Measurements from ENCODE around the gene ATP1A4.

The ATP1A4 gene

GRCh38 chr1:160205242-160206035 lies 54.0 kb downstream of the ATP1A4 start, which contains the start of gene PEA15:
TSS of gene PEA15 (plus strand) at chr1:160205384. CDS start at chr1:160211545, 6,161 bp downstream.
- no peak for TF ChIP-seq CTCF (IDR thresholded peaks at IDR 0.05)

- no peak for TF ChIP-seq CTCF (IDR thresholded peaks at IDR 0.05)
Measured at GRCh38 chr1:160206036-160206389, 54.6 kb downstream of the ATP1A4 start.

GRCh38 chr1:160206421-160207117 lies 55.2 kb downstream of the ATP1A4 start:
- TF ChIP-seq CTCF (IDR thresholded peaks at IDR 0.05) = no peak

GRCh38 chr1:160207118-160207650 lies 55.8 kb downstream of the ATP1A4 start:
- TF ChIP-seq CTCF (IDR thresholded peaks at IDR 0.05) = no peak

GRCh38 chr1:160207771-160208556 lies 56.6 kb downstream of the ATP1A4 start:
- TF ChIP-seq CTCF (IDR thresholded peaks at IDR 0.05) = no peak

- TF ChIP-seq CTCF (IDR thresholded peaks at IDR 0.05) = no peak
Measured at GRCh38 chr1:160208557-160209320, 57.3 kb downstream of the ATP1A4 start.
